Upper lobe of right lung (tissue), 1 donor: ENCODE data around the gene TPRN. TPM values are rescaled to one million over a fixed set of nuclear protein-coding genes. Genes with fewer than 3 reads are reported as not detected.

Experiments
- ATAC-seq: fragments of 200-7000 bp; cut with Tn5 transposase; one replicate; pipeline ENCODE4 v1.9.1; 2020; ENCODE audit warnings: mild to moderate bottlenecking, moderate library complexity
- DNase-seq: peaks from one replicate; pipeline ENCODE4 v3.0.0-alpha.2; 2020
- H3K27ac ChIP-seq: fragments of 200-600 bp; one replicate; pipeline ENCODE4 v1.8.0; 2022
- H3K27me3 ChIP-seq: fragments of 200-600 bp; one replicate; pipeline ENCODE4 v1.8.0; 2022; ENCODE audit warnings: mild to moderate bottlenecking
- H3K36me3 ChIP-seq: fragments of 200-600 bp; one replicate; pipeline ENCODE4 v1.8.0; 2022
- H3K4me1 ChIP-seq: fragments of 200-600 bp; one replicate; pipeline ENCODE4 v1.8.0; 2022
- H3K4me3 ChIP-seq: fragments of 200-600 bp; one replicate; pipeline ENCODE4 v1.8.0; 2022; ENCODE audit warnings: mild to moderate bottlenecking
- H3K9me3 ChIP-seq: fragments of 200-600 bp; one replicate; pipeline ENCODE4 v1.8.0; 2022
- intact Hi-C: fragments of 100-400 bp; cut with DNase I; formaldehyde crosslinking; loops from one replicate; pipeline ENCODE4 v1.11.0; 2022
- total RNA-seq: library from RNA; stranded (reverse); fragmentation: NEBNext Ultra II Directional; extraction: Animal tissue kit (Norgen Biotek cat#: 25700); gene quantifications from one replicate; pipeline ENCODE4 v1.2.1, GENCODE V29; 2021
- TF ChIP-seq, protein P1 (sequence below): fragments of 200-600 bp; IDR thresholded peaks from one replicate; pipeline ENCODE4 v1.8.0; 2022; ENCODE audit warnings: antibody characterized with exemption
- donor health status: DM: no; HTN: yes; CAD: no; lungs with severe emphysema.

Gene TPRN
- total RNA-seq, 1 donor from 2014 or later: 22.3 TPM

GRCh38 chr9:137186385-137186784 is 14.2 kb downstream of the TPRN start:
- peak overlapping the region; percentile 99 for H3K4me3 ChIP-seq
- H3K4me1 ChIP-seq: peaks cover 34% of the 10 kb centered on the region
- intact Hi-C loops: no loop called here

GRCh38 chr9:137185921-137186320 is 14.6 kb downstream of the TPRN start:
- Histone ChIP-seq H3K36me3 (peaks cover 58% of the 10 kb centered on the region), H3K27me3 (no peaks in the 10 kb centered on the region), H3K9me3 (no peaks in the 10 kb centered on the region), H3K4me3 (no peak overlapping the region), H3K27ac (no peak overlapping the region), H3K4me1 (peaks cover 34% of the 10 kb centered on the region)
- no peak for ATAC-seq
- DNase-seq: no peak
- intact Hi-C loops: no loop called here
- TF ChIP-seq, protein P1, sequence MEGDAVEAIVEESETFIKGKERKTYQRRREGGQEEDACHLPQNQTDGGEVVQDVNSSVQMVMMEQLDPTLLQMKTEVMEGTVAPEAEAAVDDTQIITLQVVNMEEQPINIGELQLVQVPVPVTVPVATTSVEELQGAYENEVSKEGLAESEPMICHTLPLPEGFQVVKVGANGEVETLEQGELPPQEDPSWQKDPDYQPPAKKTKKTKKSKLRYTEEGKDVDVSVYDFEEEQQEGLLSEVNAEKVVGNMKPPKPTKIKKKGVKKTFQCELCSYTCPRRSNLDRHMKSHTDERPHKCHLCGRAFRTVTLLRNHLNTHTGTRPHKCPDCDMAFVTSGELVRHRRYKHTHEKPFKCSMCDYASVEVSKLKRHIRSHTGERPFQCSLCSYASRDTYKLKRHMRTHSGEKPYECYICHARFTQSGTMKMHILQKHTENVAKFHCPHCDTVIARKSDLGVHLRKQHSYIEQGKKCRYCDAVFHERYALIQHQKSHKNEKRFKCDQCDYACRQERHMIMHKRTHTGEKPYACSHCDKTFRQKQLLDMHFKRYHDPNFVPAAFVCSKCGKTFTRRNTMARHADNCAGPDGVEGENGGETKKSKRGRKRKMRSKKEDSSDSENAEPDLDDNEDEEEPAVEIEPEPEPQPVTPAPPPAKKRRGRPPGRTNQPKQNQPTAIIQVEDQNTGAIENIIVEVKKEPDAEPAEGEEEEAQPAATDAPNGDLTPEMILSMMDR: no peak

More at GRCh38 chr9:137186385-137186784, 14.2 kb downstream of the TPRN start:
- no peak for ATAC-seq
- Histone ChIP-seq H3K36me3 (peaks cover 58% of the 10 kb centered on the region), H3K27me3 (no peaks in the 10 kb centered on the region), H3K9me3 (no peaks in the 10 kb centered on the region), H3K27ac (no peak overlapping the region)
- no peak for DNase-seq
- TF ChIP-seq, protein P1: no peak

GRCh38 chr9:137184881-137185660 is 15.5 kb downstream of the TPRN start:
- H3K36me3 ChIP-seq: peaks cover 58% of the 10 kb centered on the region
- DNase-seq (no peak), ATAC-seq (no peak)
- intact Hi-C loops: no loop called here
- peaks cover 30% of the 10 kb centered on the region for H3K4me1 ChIP-seq
- H3K27ac ChIP-seq: no peak overlapping the region
- no peaks in the 10 kb centered on the region for H3K9me3 ChIP-seq
- no peaks in the 10 kb centered on the region for H3K27me3 ChIP-seq
- TF ChIP-seq, protein P1: no peak
- H3K4me3 ChIP-seq: no peak overlapping the region

- no peaks in the 10 kb centered on the region for H3K9me3 ChIP-seq
- DNase-seq: no peak
- no peaks in the 10 kb centered on the region for H3K27me3 ChIP-seq
- H3K36me3 ChIP-seq: peaks cover 63% of the 10 kb centered on the region
- H3K4me1 ChIP-seq: peaks cover 20% of the 10 kb centered on the region
- intact Hi-C loops: no loop called here
- TF ChIP-seq, protein P1: no peak
- H3K4me3 ChIP-seq: no peak overlapping the region
- H3K27ac ChIP-seq: no peak overlapping the region
- ATAC-seq: no peak
Measured at GRCh38 chr9:137183980-137184595, 16.5 kb downstream of the TPRN start.

GRCh38 chr9:137182836-137183235 is 17.7 kb downstream of the TPRN start:
- no peak for ATAC-seq
- Histone ChIP-seq H3K36me3 (peaks cover 73% of the 10 kb centered on the region), H3K27ac (no peak overlapping the region), H3K9me3 (no peaks in the 10 kb centered on the region), H3K4me1 (peaks cover 19% of the 10 kb centered on the region), H3K4me3 (no peak overlapping the region), H3K27me3 (no peaks in the 10 kb centered on the region)
- TF ChIP-seq, protein P1: no peak
- intact Hi-C loops: no loop called here
- no peak for DNase-seq
